BE2C (cell line): Measurements from ENCODE around the gene MACROD1. TPM values are rescaled to one million over a fixed set of nuclear protein-coding genes. Genes with fewer than 3 reads are reported as not detected.

Experiments
- DNase-seq: peaks from one replicate; pipeline ENCODE4 v3.0.0-alpha.2; 2020
- H3K27me3 ChIP-seq: fragments of 250-450 bp; sonication (Bioruptor Pico); 2 replicates; pipeline ENCODE4 v1.5.1; 2020; ENCODE audit warnings: mild to moderate bottlenecking
- H3K36me3 ChIP-seq: fragments of 250-450 bp; sonication (Bioruptor Pico); 2 replicates; pipeline ENCODE4 v1.5.1; 2020; ENCODE audit warnings: mild to moderate bottlenecking
- H3K4me1 ChIP-seq: fragments of 250-450 bp; sonication (Bioruptor Pico); 2 replicates; pipeline ENCODE4 v1.5.1; 2020
- H3K4me3 ChIP-seq: 2 replicates; pipeline ENCODE4 v1.5.1; 2011; ENCODE audit warnings: low read depth, low read length
- H3K9me3 ChIP-seq: fragments of 250-450 bp; sonication (Bioruptor Pico); 2 replicates; pipeline ENCODE4 v1.5.1; 2020
- polyA plus RNA-seq: library from polyadenylated mRNA; unstranded; fragments of >200 nt; gene quantifications from one replicate; pipeline ENCODE4 v1.2.1, GENCODE V29; 2012; ENCODE audit warnings: low read depth, missing spikeins; ENCODE audit not compliant: insufficient read length, insufficient read depth
- TF ChIP-seq, protein P1 (sequence below): IDR thresholded peaks from 2 replicates; pipeline ENCODE4 v1.5.1; 2012; ENCODE audit warnings: mild to moderate bottlenecking, low read depth, low read length

MACROD1 gene, protein sequence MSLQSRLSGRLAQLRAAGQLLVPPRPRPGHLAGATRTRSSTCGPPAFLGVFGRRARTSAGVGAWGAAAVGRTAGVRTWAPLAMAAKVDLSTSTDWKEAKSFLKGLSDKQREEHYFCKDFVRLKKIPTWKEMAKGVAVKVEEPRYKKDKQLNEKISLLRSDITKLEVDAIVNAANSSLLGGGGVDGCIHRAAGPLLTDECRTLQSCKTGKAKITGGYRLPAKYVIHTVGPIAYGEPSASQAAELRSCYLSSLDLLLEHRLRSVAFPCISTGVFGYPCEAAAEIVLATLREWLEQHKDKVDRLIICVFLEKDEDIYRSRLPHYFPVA
- polyA plus RNA-seq: 24.5 TPM

DNA sequence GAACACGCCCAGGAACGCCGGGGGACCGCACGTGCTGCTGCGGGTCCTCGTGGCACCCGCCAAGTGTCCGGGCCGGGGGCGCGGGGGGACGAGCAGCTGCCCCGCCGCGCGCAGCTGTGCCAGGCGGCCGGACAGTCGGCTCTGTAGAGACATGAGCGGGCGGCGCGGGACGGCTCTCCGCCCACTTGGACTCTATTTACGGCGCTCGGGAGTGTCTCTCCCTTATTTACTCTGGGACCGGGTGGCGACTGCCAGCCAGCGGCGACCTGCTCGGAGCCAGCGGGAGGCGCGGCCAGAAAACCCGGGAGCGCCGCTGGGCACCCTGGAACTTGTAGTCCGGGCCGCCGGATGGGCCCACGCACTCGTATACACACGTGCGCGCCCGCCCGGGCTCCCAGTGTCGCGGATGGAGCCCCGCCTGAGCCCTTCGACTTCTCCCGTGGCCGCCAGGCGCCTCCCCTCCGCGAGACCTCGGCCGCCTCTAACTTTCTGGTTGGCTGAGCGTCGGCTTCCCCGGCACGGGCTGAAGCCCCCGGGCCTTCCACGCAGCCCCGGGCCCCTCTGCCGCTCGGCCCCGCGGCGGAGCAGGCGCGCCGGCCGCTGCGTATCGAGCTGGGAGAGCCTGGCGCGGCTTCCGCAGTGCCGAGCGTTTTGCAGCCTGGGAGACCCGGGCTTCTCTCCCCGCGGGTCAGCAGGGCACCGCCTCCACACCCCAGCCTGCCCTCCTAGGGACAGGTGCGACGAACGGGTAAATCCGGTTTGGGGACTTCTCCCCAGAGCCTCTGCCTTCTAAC is at the start of gene MACROD1:
MACROD1 (minus strand) TSS at position 272 of the 794 bp plus-strand sequence; CDS start at position 153, 119 bp downstream.
- Histone ChIP-seq H3K9me3 (no peaks in the 10 kb centered on the region), H3K36me3 (no peaks in the 10 kb centered on the region), H3K4me1 (no peaks in the 10 kb centered on the region), H3K4me3 (peak within 1 kb of the TSS; percentile 66), H3K27me3 (no peaks in the 10 kb centered on the region)
- peak; percentile 88 for DNase-seq
- TF ChIP-seq, protein P1, sequence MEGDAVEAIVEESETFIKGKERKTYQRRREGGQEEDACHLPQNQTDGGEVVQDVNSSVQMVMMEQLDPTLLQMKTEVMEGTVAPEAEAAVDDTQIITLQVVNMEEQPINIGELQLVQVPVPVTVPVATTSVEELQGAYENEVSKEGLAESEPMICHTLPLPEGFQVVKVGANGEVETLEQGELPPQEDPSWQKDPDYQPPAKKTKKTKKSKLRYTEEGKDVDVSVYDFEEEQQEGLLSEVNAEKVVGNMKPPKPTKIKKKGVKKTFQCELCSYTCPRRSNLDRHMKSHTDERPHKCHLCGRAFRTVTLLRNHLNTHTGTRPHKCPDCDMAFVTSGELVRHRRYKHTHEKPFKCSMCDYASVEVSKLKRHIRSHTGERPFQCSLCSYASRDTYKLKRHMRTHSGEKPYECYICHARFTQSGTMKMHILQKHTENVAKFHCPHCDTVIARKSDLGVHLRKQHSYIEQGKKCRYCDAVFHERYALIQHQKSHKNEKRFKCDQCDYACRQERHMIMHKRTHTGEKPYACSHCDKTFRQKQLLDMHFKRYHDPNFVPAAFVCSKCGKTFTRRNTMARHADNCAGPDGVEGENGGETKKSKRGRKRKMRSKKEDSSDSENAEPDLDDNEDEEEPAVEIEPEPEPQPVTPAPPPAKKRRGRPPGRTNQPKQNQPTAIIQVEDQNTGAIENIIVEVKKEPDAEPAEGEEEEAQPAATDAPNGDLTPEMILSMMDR: no peak

DNA sequence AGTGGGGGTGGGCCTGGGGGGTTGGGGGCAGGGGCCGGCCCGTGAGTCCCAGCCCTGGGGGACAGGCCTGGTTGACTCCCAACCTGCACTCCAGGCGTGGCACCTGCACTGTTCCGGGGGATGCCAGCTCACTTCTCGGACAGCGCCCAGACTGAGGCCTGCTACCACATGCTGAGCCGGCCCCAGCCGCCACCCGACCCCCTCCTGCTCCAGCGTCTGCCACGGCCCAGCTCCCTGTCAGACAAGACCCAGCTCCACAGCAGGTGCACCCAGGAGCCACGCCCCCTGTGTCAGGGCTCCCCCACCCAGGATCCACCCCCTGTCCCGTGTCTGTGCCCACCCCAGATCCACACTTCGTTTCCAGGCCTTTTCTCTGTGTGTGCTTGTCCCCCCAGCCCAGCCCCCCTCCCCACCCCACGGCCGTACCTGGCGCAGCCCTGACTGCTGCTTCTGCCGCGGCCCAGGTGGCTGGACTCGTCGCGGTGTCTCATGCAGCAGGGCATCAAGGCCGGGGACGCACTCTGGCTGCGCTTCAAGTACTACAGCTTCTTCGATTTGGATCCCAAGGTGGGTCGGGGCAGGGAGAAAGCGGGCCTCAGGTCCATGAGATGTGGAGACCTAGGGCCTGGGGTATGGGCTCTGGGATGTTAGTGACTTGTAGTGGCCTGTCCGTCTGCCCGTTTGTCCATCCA is 45.4 kb upstream of the MACROD1 start:
- Histone ChIP-seq H3K27me3 (no peaks in the 10 kb centered on the region), H3K9me3 (no peaks in the 10 kb centered on the region), H3K4me3 (no peak overlapping the region), H3K36me3 (peaks cover 4% of the 10 kb centered on the region; the same call in 1 of the 2 replicates), H3K4me1 (peaks cover 4% of the 10 kb centered on the region; the same call in 1 of the 2 replicates)
- TF ChIP-seq, protein P1: no peak
- DNase-seq: no peak

DNA sequence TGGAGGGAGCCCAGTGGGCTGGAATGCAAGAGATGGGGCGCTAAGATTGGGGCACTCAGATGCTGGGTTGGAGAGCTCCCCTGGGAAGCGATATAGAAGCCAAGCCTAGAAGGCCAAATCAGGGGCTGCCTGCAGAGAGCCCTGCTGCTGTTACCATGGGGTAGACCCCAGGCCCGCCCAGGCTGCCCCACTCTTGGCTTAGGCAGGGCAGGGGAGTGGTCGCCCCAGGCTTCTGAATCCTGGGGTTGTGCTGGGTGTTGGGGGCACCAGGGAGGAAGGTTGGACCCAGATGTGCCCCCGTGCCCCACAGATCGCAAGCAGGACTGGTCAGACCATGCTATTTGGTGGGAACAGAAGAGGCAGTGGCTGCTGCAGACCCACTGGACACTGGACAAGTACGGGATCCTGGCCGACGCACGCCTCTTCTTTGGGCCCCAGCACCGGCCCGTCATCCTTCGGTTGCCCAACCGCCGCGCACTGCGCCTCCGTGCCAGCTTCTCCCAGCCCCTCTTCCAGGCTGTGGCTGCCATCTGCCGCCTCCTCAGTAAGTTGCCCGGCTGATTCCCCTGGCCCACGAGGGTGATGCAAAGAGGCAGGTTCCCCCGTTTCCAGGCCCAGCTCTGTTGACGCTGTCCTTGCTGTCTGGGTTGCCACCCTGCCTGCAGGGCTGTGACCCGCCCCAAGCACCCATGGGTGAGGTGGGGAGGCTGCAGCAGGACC is 44.5 kb upstream of the MACROD1 start:
- TF ChIP-seq, protein P1: no peak
- H3K36me3 ChIP-seq: peaks cover 12% of the 10 kb centered on the region
- H3K27me3 ChIP-seq: no peaks in the 10 kb centered on the region
- no peak overlapping the region for H3K4me3 ChIP-seq
- H3K9me3 ChIP-seq: no peaks in the 10 kb centered on the region
- DNase-seq: no peak
- peaks cover 4% of the 10 kb centered on the region; the same call in 1 of the 2 replicates for H3K4me1 ChIP-seq

DNA sequence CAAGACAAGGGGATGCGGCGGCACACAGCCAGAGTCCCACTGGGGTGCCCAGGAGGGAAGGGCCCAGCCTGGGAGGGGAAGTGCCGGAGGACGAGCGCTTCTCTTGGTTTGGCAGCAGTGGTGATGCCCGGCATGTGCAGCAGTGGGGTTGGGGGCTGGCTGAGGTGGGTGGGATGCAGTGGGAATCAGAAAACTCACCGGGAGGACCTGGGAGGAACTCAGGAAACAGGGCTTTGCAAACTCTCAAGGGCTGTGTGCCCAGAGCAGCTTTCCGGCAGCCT is 43.6 kb upstream of the MACROD1 start:
- H3K27me3 ChIP-seq: no peaks in the 10 kb centered on the region
- peaks cover 21% of the 10 kb centered on the region for H3K36me3 ChIP-seq
- H3K4me3 ChIP-seq: no peak overlapping the region
- H3K4me1 ChIP-seq: peaks cover 4% of the 10 kb centered on the region; the same call in 1 of the 2 replicates
- DNase-seq: no peak
- H3K9me3 ChIP-seq: no peaks in the 10 kb centered on the region
- TF ChIP-seq, protein P1: no peak

DNA sequence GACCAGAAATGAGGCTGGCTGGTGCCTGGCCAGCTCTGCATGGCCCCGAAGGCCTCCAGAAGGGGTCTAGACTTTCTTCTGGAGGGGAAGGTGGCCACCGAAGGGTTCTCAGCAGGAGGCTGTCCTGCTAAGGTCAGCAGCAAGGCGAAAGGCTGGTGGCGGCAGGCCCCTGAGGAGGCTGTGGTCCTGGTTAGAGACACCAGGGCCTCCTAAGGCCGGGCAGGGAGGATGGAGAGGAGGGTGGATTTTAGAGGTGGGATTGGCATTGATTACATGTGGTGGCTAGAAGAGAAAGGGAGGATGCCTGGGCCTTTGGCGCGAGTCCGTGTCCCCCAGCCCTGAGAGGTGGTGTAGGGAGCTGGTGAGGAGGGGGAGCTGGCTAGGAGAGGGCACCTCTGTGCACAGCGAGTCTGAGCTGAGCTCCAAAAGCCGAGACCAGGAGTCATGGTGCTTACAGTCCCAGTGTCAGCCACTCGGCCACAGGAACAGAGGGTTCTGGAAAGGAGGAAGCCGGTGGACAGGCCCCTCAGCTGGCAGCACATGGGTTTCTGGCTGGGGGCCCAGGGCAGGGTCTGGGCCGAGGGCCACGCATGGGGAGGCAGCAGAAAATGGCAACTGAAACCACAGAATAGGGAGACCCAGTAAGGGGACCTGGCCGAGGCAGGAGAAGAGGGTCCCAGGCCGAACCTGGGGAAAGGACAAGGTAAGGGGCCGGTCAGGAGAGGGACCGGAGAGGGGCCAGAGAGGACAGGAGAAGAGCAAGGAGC is 43.1 kb upstream of the MACROD1 start:
- peaks cover 21% of the 10 kb centered on the region for H3K36me3 ChIP-seq
- no peaks in the 10 kb centered on the region for H3K27me3 ChIP-seq
- no peaks in the 10 kb centered on the region for H3K9me3 ChIP-seq
- H3K4me3 ChIP-seq: no peak overlapping the region
- TF ChIP-seq, protein P1: no peak
- no peak for DNase-seq
- peaks cover 4% of the 10 kb centered on the region; the same call in 1 of the 2 replicates for H3K4me1 ChIP-seq
